ENCODE results near the gene COX6A2. TPM values are rescaled to one million over a fixed set of nuclear protein-coding genes. Genes with fewer than 3 reads are reported as not detected.

Gene COX6A2
- total and polyA plus RNA-seq, 7 experiments from 2014 or later, result not detected

- no peak overlapping the region for H3K27ac ChIP-seq (ENCODE audit: low read depth, low read length)
- ATAC-seq (no peak), DNase-seq (no peak)
- no peaks in the 10 kb centered on the region for H3K27me3 ChIP-seq (ENCODE audit: control insufficient read depth in 2 of 2, insufficient read depth in 2 of 2, low read length in 2 of 2)
- no peak overlapping the region for H3K27ac Mint-ChIP-seq
- intact Hi-C loops (cut with micrococcal nuclease), result no loop called here
- H3K4me1 Mint-ChIP-seq, result peaks cover 0 to 21% (median 6%) of the 10 kb centered on the region in 7 donors
- H3K4me1 ChIP-seq (ENCODE audit: control insufficient read depth in 2 of 2, insufficient read depth in 2 of 2, low read length in 2 of 2), result peaks cover 0 to 23% of the 10 kb centered on the region in 2 donors
- H3K9me3 ChIP-seq (ENCODE audit: control insufficient read depth in 2 of 3, low read length in 3 of 3), result no peaks in the 10 kb centered on the region
- peaks cover 0 to 13% (median 8%) of the 10 kb centered on the region in 11 donors for H3K9me3 Mint-ChIP-seq
- ChIA-PET CTCF (no interaction called here), POLR2A (no interaction called here)
- H3K36me3 ChIP-seq (ENCODE audit: control insufficient read depth in 2 of 3, insufficient read depth in 3 of 3, low read length in 3 of 3), result no peaks in the 10 kb centered on the region
- H3K27me3 Mint-ChIP-seq, result peaks cover 0 to 4% (median 0%) of the 10 kb centered on the region in 5 donors
- peaks cover 4 to 15% (median 5%) of the 10 kb centered on the region in 5 donors for H3K36me3 Mint-ChIP-seq
- no peak overlapping the region for H3K4me3 Mint-ChIP-seq
- H3K4me3 ChIP-seq (ENCODE audit: low read length), result no peak overlapping the region
These were observed 30.5 kb downstream of the COX6A2 start for GRCh38 chr16:31397701-31398100.

- Histone ChIP-seq H3K9me3 (ENCODE audit: control insufficient read depth in 2 of 3, low read length in 3 of 3) (no peaks in the 10 kb centered on the region), H3K27me3 (ENCODE audit: control insufficient read depth in 2 of 2, insufficient read depth in 2 of 2, low read length in 2 of 2) (no peaks in the 10 kb centered on the region), H3K4me3 (ENCODE audit: low read length) (no peak overlapping the region), H3K36me3 (ENCODE audit: control insufficient read depth in 2 of 3, insufficient read depth in 3 of 3, low read length in 3 of 3) (no peaks in the 10 kb centered on the region), H3K27ac (ENCODE audit: low read depth, low read length) (no peak overlapping the region), H3K4me1 (ENCODE audit: control insufficient read depth in 2 of 2, insufficient read depth in 2 of 2, low read length in 2 of 2) (peaks cover 0 to 21% of the 10 kb centered on the region in 2 donors)
- Mint-ChIP-seq H3K4me1 (peaks cover 0 to 21% (median 6%) of the 10 kb centered on the region in 7 donors), H3K27ac (no peak overlapping the region), H3K4me3 (no peak overlapping the region), H3K9me3 (peaks cover 0 to 13% (median 8%) of the 10 kb centered on the region in 11 donors), H3K27me3 (peaks cover 0 to 4% (median 0%) of the 10 kb centered on the region in 5 donors), H3K36me3 (peaks cover 4 to 15% (median 5%) of the 10 kb centered on the region in 5 donors)
- intact Hi-C loops (cut with micrococcal nuclease), result no loop called here
- no peak for ATAC-seq
- ChIA-PET CTCF (no interaction called here), POLR2A (no interaction called here)
- no peak for DNase-seq
These were observed 31.0 kb downstream of the COX6A2 start for GRCh38 chr16:31397096-31397660.

GRCh38 chr16:31395647-31396046 lies 32.5 kb downstream of the COX6A2 start:
- H3K4me1 Mint-ChIP-seq, result peaks cover 0 to 21% (median 6%) of the 10 kb centered on the region in 7 donors
- no peak overlapping the region for H3K4me3 Mint-ChIP-seq
- no peak overlapping the region for H3K27ac Mint-ChIP-seq
- peaks cover 0 to 6% (median 0%) of the 10 kb centered on the region in 5 donors for H3K27me3 Mint-ChIP-seq
- intact Hi-C loops (cut with micrococcal nuclease), result no loop called here
- no peak overlapping the region for H3K4me3 ChIP-seq (ENCODE audit: low read length)
- ChIA-PET CTCF (interaction anchor here (0.6 kb wide), 1 partner anchor 36 kb away, joined by 3 read pairs; no protein-coding TSS in a partner anchor), POLR2A (no interaction called here)
- H3K9me3 Mint-ChIP-seq, result peaks cover 0 to 13% (median 8%) of the 10 kb centered on the region in 11 donors
- no peak overlapping the region for H3K27ac ChIP-seq (ENCODE audit: low read depth, low read length)
- ATAC-seq, result no peak
- H3K36me3 ChIP-seq (ENCODE audit: control insufficient read depth in 2 of 3, insufficient read depth in 3 of 3, low read length in 3 of 3), result no peaks in the 10 kb centered on the region
- no peak for DNase-seq
- no peaks in the 10 kb centered on the region for H3K27me3 ChIP-seq (ENCODE audit: control insufficient read depth in 2 of 2, insufficient read depth in 2 of 2, low read length in 2 of 2)
- no peaks in the 10 kb centered on the region for H3K9me3 ChIP-seq (ENCODE audit: control insufficient read depth in 2 of 3, low read length in 3 of 3)
- peaks cover 4 to 15% (median 5%) of the 10 kb centered on the region in 5 donors for H3K36me3 Mint-ChIP-seq
- peaks cover 0 to 21% of the 10 kb centered on the region in 2 donors for H3K4me1 ChIP-seq (ENCODE audit: control insufficient read depth in 2 of 2, insufficient read depth in 2 of 2, low read length in 2 of 2)

GRCh38 chr16:31393056-31393455 lies 35.1 kb downstream of the COX6A2 start, which contains the start of gene ITGAD:
TSS of gene ITGAD (plus strand) at chr16:31393335. CDS start at chr16:31393361, 26 bp downstream.
- DNase-seq (no peak), ATAC-seq (no peak)
- no peak within 1 kb of the TSS for H3K27ac Mint-ChIP-seq
- H3K4me1 ChIP-seq (ENCODE audit: control insufficient read depth in 2 of 2, insufficient read depth in 2 of 2, low read length in 2 of 2), result no peaks in the 10 kb centered on the region
- no peaks in the 10 kb centered on the region for H3K9me3 ChIP-seq (ENCODE audit: control insufficient read depth in 2 of 3, low read length in 3 of 3)
- POLR2A ChIA-PET, result no interaction called here
- H3K4me3 ChIP-seq (ENCODE audit: low read length), result no peak within 1 kb of the TSS
- no peak within 1 kb of the TSS for H3K4me3 Mint-ChIP-seq
- H3K27me3 Mint-ChIP-seq, result peaks cover 0 to 19% (median 6%) of the 10 kb centered on the region in 5 donors
- H3K9me3 Mint-ChIP-seq, result no peaks in the 10 kb centered on the region
- H3K36me3 ChIP-seq (ENCODE audit: control insufficient read depth in 2 of 3, insufficient read depth in 3 of 3, low read length in 3 of 3), result no peaks in the 10 kb centered on the region
- H3K27me3 ChIP-seq (ENCODE audit: control insufficient read depth in 2 of 2, insufficient read depth in 2 of 2, low read length in 2 of 2), result no peaks in the 10 kb centered on the region
- H3K36me3 Mint-ChIP-seq, result peaks cover 0 to 2% (median 0%) of the 10 kb centered on the region in 5 donors
- intact Hi-C loops (cut with micrococcal nuclease), result no loop called here
- CTCF ChIA-PET, result no interaction called here
- H3K27ac ChIP-seq (ENCODE audit: low read depth, low read length), result no peak within 1 kb of the TSS
- peaks cover 0 to 4% (median 0%) of the 10 kb centered on the region in 7 donors for H3K4me1 Mint-ChIP-seq

GRCh38 chr16:31390504-31391041 lies 37.6 kb downstream of the COX6A2 start:
- no peak for DNase-seq
- Mint-ChIP-seq H3K27me3 (peaks cover 0 to 23% (median 6%) of the 10 kb centered on the region in 5 donors), H3K27ac (no peak overlapping the region), H3K36me3 (no peaks in the 10 kb centered on the region), H3K9me3 (no peaks in the 10 kb centered on the region), H3K4me1 (peaks cover 0 to 10% (median 0%) of the 10 kb centered on the region in 7 donors), H3K4me3 (no peak overlapping the region)
- no peaks in the 10 kb centered on the region for H3K4me1 ChIP-seq (ENCODE audit: control insufficient read depth in 2 of 2, insufficient read depth in 2 of 2, low read length in 2 of 2)
- H3K27ac ChIP-seq (ENCODE audit: low read depth, low read length), result no peak overlapping the region
- no peak for ATAC-seq
- CTCF ChIA-PET, result interaction anchor here (0.6 kb wide), 1 partner anchor 345 kb away, joined by 4 read pairs; no protein-coding TSS in a partner anchor
- intact Hi-C loops (cut with micrococcal nuclease), result no loop called here
- H3K4me3 ChIP-seq (ENCODE audit: low read length), result no peak overlapping the region
- POLR2A ChIA-PET, result no interaction called here
- no peaks in the 10 kb centered on the region for H3K27me3 ChIP-seq (ENCODE audit: control insufficient read depth in 2 of 2, insufficient read depth in 2 of 2, low read length in 2 of 2)
- H3K36me3 ChIP-seq (ENCODE audit: control insufficient read depth in 2 of 3, insufficient read depth in 3 of 3, low read length in 3 of 3), result no peaks in the 10 kb centered on the region
- no peaks in the 10 kb centered on the region for H3K9me3 ChIP-seq (ENCODE audit: control insufficient read depth in 2 of 3, low read length in 3 of 3)

- Histone ChIP-seq H3K4me3 (ENCODE audit: low read length) (no peak overlapping the region), H3K27ac (ENCODE audit: low read depth, low read length) (no peak overlapping the region), H3K36me3 (ENCODE audit: control insufficient read depth in 2 of 3, insufficient read depth in 3 of 3, low read length in 3 of 3) (no peaks in the 10 kb centered on the region), H3K4me1 (ENCODE audit: control insufficient read depth in 2 of 2, insufficient read depth in 2 of 2, low read length in 2 of 2) (no peaks in the 10 kb centered on the region), H3K9me3 (ENCODE audit: control insufficient read depth in 2 of 3, low read length in 3 of 3) (no peaks in the 10 kb centered on the region), H3K27me3 (ENCODE audit: control insufficient read depth in 2 of 2, insufficient read depth in 2 of 2, low read length in 2 of 2) (peaks cover 0 to 4% of the 10 kb centered on the region in 2 donors)
- intact Hi-C loops (cut with micrococcal nuclease), result loop anchor here in 1 of 2 donors (5.0 kb wide), 1 partner anchor 34 kb away; no protein-coding TSS in a partner anchor
- H3K36me3 Mint-ChIP-seq, result no peaks in the 10 kb centered on the region
- POLR2A ChIA-PET, result no interaction called here
- no peaks in the 10 kb centered on the region for H3K9me3 Mint-ChIP-seq
- no peak overlapping the region for H3K27ac Mint-ChIP-seq
- ATAC-seq, result no peak
- H3K4me1 Mint-ChIP-seq, result peaks cover 0 to 19% (median 0%) of the 10 kb centered on the region in 7 donors
- DNase-seq, result no peak
- H3K4me3 Mint-ChIP-seq, result no peak overlapping the region
- peaks cover 0 to 23% (median 6%) of the 10 kb centered on the region in 5 donors for H3K27me3 Mint-ChIP-seq
- CTCF ChIA-PET, result interaction anchor here (0.6 kb wide), 1 partner anchor 406 kb away, joined by 3 read pairs; no protein-coding TSS in a partner anchor
These were observed 39.6 kb downstream of the COX6A2 start for GRCh38 chr16:31388535-31388934.

Data from naive thymus-derived CD4-positive, alpha-beta T cell (primary cell).